Activated CD4-positive, alpha-beta memory T cell treated with anti-CD3 and anti-CD28 coated beads for 36 hours (primary cell): ENCODE results near the gene ABCC8. TPM values are rescaled to one million over a fixed set of nuclear protein-coding genes. Genes with fewer than 3 reads are reported as not detected.

ENCODE experiments used
- CTCF ChIA-PET: fragments of 350-600 bp; sonication (Branson Sonifier 250); formaldehyde crosslinking; loops from one replicate; lab custom pipeline; 2021; ENCODE audit warnings: antibody characterized with exemption, inconsistent platforms; lab: Charles Lee
- POLR2A ChIA-PET: fragments of 350-600 bp; sonication (Branson Sonifier 250); formaldehyde crosslinking; loops from one replicate; lab custom pipeline; 2021; ENCODE audit warnings: antibody characterized with exemption; lab: Charles Lee
- DNase-seq: peaks from one replicate; pipeline ENCODE4 v3.0.0-alpha.2; 2020
- H3K27ac Mint-ChIP-seq: one replicate; pipeline ENCODE4 v1.8.0; 2021; ENCODE audit warnings: mixed read lengths
- H3K27me3 Mint-ChIP-seq: one replicate; pipeline ENCODE4 v1.8.0; 2021; ENCODE audit warnings: mixed read lengths
- H3K36me3 Mint-ChIP-seq: one replicate; pipeline ENCODE4 v1.8.0; 2021; ENCODE audit warnings: mixed read lengths
- H3K4me1 Mint-ChIP-seq: one replicate; pipeline ENCODE4 v1.8.0; 2021; ENCODE audit warnings: low read depth, mixed read lengths
- H3K4me3 Mint-ChIP-seq: one replicate; pipeline ENCODE4 v1.8.0; 2021; ENCODE audit warnings: mild to moderate bottlenecking, mixed read lengths
- H3K9me3 Mint-ChIP-seq: one replicate; pipeline ENCODE4 v1.8.0; 2021; ENCODE audit warnings: mixed read lengths
- intact Hi-C: fragments of 100-400 bp; cut with micrococcal nuclease; formaldehyde crosslinking; loops from one replicate; pipeline ENCODE4 v1.15.1; 2023
- total RNA-seq, 2 experiments: library from RNA; stranded (reverse); gene quantifications; one replicate each; pipeline ENCODE4 v1.2.3, GENCODE V29; 2021

ABCC8 gene
- total RNA-seq, 2 experiments from 2014 or later, result not detected

DNA sequence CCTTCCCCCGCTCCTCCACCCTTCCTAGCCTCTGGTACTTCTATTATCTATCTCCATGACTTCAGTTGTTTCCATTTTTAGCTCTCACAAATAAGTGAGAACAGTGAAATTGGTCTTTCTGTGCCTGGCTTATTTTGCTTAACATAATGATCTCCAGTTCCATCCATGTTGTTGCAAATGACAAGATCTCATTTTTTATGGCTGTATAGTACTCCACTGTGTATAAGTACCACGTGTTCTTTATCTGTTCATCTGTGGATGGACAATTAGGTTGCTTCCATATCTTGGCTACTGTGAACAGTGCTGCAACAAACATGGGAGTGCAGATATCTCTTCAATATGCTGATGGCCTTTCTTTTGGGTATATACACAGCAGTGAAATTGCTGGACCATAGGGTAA, 6.9 kb upstream of the ABCC8 start:
- Mint-ChIP-seq H3K9me3 (peaks cover 4% of the 10 kb centered on the region), H3K27ac (no peak overlapping the region), H3K27me3 (peaks cover 11% of the 10 kb centered on the region), H3K4me3 (no peak overlapping the region), H3K4me1 (no peaks in the 10 kb centered on the region), H3K36me3 (no peaks in the 10 kb centered on the region)
- ChIA-PET CTCF (no interaction called here), POLR2A (no interaction called here)
- intact Hi-C loops, result no loop called here
- no peak for DNase-seq

- H3K4me3 Mint-ChIP-seq, result no peak overlapping the region
- intact Hi-C loops, result no loop called here
- H3K9me3 Mint-ChIP-seq, result peaks cover 4% of the 10 kb centered on the region
- no peak overlapping the region for H3K27ac Mint-ChIP-seq
- peaks cover 21% of the 10 kb centered on the region for H3K27me3 Mint-ChIP-seq
- POLR2A ChIA-PET, result no interaction called here
- peaks cover 2% of the 10 kb centered on the region for H3K4me1 Mint-ChIP-seq
- CTCF ChIA-PET, result interaction anchor here (1.4 kb wide), 1 partner anchor 98 kb away, joined by 4 read pairs; no protein-coding TSS in a partner anchor
- no peak for DNase-seq
- H3K36me3 Mint-ChIP-seq, result no peaks in the 10 kb centered on the region
These were observed 5.3 kb upstream of the ABCC8 start for GRCh38 chr11:17481905-17482304.

GRCh38 chr11:17479284-17480214, 2.9 kb upstream of the ABCC8 start:
- Mint-ChIP-seq H3K9me3 (peaks cover 4% of the 10 kb centered on the region), H3K36me3 (no peaks in the 10 kb centered on the region)
- CTCF ChIA-PET, result no interaction called here

DNA sequence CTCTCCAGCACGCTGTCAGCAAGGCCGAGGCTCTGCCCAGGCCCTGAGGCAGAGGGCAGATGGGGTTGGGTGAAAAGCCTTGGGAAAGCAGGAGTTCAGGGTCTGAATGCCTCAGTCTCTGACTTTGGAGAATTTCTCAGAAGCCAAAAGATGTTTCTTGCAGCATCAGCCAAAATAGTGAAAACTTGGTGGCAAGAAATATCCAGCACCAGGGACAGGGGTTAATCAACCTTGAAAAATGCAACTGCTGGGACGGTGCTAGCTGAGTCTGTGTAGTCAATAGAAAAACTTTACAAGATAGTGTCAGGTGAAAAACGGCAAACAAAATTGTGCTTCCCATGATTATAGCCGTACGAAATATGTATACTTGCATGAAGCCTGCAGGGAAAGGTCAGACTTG, 1.4 kb upstream of the ABCC8 start:
- Mint-ChIP-seq H3K27ac (no peak overlapping the region), H3K27me3 (peaks cover 46% of the 10 kb centered on the region), H3K9me3 (no peaks in the 10 kb centered on the region), H3K36me3 (no peaks in the 10 kb centered on the region), H3K4me3 (no peak overlapping the region), H3K4me1 (peaks cover 6% of the 10 kb centered on the region)
- POLR2A ChIA-PET, result no interaction called here
- intact Hi-C loops, result no loop called here
- DNase-seq, result no peak
- CTCF ChIA-PET, result no interaction called here

More at GRCh38 chr11:17479284-17480214, 2.9 kb upstream of the ABCC8 start:
- Mint-ChIP-seq H3K27me3 (peaks cover 35% of the 10 kb centered on the region), H3K27ac (no peak overlapping the region), H3K4me1 (peaks cover 6% of the 10 kb centered on the region), H3K4me3 (no peak overlapping the region)
- POLR2A ChIA-PET, result no interaction called here
- no peak for DNase-seq
- intact Hi-C loops, result no loop called here

DNA sequence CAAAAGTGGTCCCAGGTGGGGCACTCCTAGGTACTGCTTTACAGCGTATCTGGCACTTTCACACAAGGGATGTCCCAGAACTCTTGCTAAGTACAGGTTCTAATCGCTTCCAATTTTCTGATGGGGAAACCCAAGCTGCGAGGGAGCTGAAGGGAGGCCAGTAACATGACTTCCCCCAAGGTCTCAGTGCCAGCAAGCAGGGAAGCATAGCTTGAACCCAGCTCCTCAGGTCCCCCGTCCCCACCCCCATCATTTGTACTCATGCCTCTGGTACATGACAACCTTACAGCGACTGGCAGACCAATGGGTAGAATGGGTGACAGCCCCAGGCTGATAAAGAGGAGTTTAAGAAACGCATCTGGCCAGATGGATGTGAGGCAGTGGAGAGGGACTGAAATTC, 716 bp upstream of the ABCC8 start:
- Mint-ChIP-seq H3K4me1 (peaks cover 6% of the 10 kb centered on the region), H3K36me3 (no peaks in the 10 kb centered on the region), H3K4me3 (no peak overlapping the region), H3K9me3 (no peaks in the 10 kb centered on the region), H3K27ac (no peak overlapping the region), H3K27me3 (peaks cover 49% of the 10 kb centered on the region)
- CTCF ChIA-PET, result no interaction called here
- no peak for DNase-seq
- POLR2A ChIA-PET, result no interaction called here
- intact Hi-C loops, result no loop called here

DNA sequence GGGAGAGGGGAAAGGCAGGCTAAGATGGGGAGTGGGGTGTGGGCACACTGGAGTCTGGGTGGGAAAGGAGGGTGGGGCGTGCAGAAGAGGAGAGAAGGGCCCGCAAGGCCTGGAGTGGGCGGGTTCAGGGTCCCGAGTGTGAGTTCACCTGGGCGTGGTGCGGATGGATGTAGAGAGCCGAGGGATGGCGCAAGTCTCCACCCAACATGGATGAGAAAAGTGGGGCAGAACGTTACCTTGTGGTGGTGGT, 364 bp upstream of the ABCC8 start:
- H3K27ac Mint-ChIP-seq, result no peak overlapping the region
- H3K9me3 Mint-ChIP-seq, result no peaks in the 10 kb centered on the region
- ChIA-PET POLR2A (no interaction called here), CTCF (no interaction called here)
- peaks cover 6% of the 10 kb centered on the region for H3K4me1 Mint-ChIP-seq
- peaks cover 49% of the 10 kb centered on the region for H3K27me3 Mint-ChIP-seq
- no peak overlapping the region for H3K4me3 Mint-ChIP-seq
- intact Hi-C loops, result no loop called here
- no peak for DNase-seq
- H3K36me3 Mint-ChIP-seq, result no peaks in the 10 kb centered on the region

- no peak overlapping the region for H3K27ac Mint-ChIP-seq
- H3K9me3 Mint-ChIP-seq, result no peaks in the 10 kb centered on the region
- CTCF ChIA-PET, result interaction anchor here (1.2 to 1.3 kb wide), 2 partner anchors 52 to 92 kb away, joined by 3 read pairs; no protein-coding TSS in a partner anchor
- H3K4me3 Mint-ChIP-seq, result no peak overlapping the region
- intact Hi-C loops, result no loop called here
- no peaks in the 10 kb centered on the region for H3K36me3 Mint-ChIP-seq
- POLR2A ChIA-PET, result no interaction called here
- H3K4me1 Mint-ChIP-seq, result peaks cover 6% of the 10 kb centered on the region
- DNase-seq, result no peak
- H3K27me3 Mint-ChIP-seq, result peaks cover 50% of the 10 kb centered on the region
These were observed 854 bp downstream of the ABCC8 start for GRCh38 chr11:17475666-17476316.

DNA sequence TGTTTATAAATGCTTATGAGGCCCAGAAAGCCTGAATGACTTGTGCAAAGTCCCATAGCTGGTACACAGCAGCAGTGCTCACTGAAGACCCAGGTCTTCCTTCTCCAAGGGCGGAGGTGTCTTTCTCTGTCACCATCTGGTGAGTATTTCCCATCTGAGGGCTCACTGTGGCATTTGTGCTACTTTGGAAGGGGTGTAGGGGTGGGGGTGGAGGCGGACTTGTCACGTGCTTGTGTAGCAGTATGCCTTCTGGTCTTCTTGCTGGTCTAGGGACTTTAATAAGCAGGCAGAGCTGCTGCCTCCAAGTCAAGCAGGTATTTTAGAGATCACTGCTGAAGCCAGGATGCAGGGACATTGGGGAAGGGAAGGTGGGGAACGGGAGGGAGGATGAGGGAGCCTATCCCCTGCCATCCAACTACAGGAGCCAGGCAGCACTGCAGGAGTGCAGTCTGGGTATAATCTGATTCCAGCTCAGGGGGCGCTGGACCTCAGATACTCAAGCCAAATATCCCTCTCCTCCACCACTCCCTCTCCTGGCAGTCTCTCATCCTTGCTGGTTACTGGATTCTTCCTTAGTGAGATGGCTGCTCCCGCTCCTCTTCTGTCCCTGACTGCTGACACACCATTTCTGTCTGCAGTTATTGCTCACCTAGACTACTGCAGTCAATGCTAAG, 3.4 kb downstream of the ABCC8 start:
- H3K4me3 Mint-ChIP-seq, result no peak overlapping the region
- peaks cover 6% of the 10 kb centered on the region for H3K4me1 Mint-ChIP-seq
- ChIA-PET CTCF (interaction anchor here (0.9 kb wide), 1 partner anchor 89 kb away, joined by 4 read pairs; no protein-coding TSS in a partner anchor), POLR2A (no interaction called here)
- no peaks in the 10 kb centered on the region for H3K9me3 Mint-ChIP-seq
- DNase-seq, result no peak
- intact Hi-C loops, result no loop called here
- H3K27me3 Mint-ChIP-seq, result peaks cover 43% of the 10 kb centered on the region
- no peaks in the 10 kb centered on the region for H3K36me3 Mint-ChIP-seq
- no peak overlapping the region for H3K27ac Mint-ChIP-seq

GRCh38 chr11:17472467-17472866, 4.2 kb downstream of the ABCC8 start:
- peaks cover 38% of the 10 kb centered on the region for H3K27me3 Mint-ChIP-seq

GRCh38 chr11:17471501-17471900, 5.1 kb downstream of the ABCC8 start:
- Mint-ChIP-seq H3K4me3 (no peak overlapping the region), H3K36me3 (no peaks in the 10 kb centered on the region), H3K4me1 (peaks cover 4% of the 10 kb centered on the region), H3K9me3 (no peaks in the 10 kb centered on the region), H3K27ac (no peak overlapping the region), H3K27me3 (peaks cover 32% of the 10 kb centered on the region)
- intact Hi-C loops, result no loop called here
- no peak for DNase-seq
- ChIA-PET POLR2A (no interaction called here), CTCF (no interaction called here)

More at GRCh38 chr11:17472467-17472866, 4.2 kb downstream of the ABCC8 start:
- ChIA-PET POLR2A (no interaction called here), CTCF (interaction anchor here (0.9 kb wide), 1 partner anchor 88 kb away, joined by 4 read pairs; no protein-coding TSS in a partner anchor)
- intact Hi-C loops, result no loop called here
- Mint-ChIP-seq H3K4me1 (peaks cover 6% of the 10 kb centered on the region), H3K27ac (no peak overlapping the region), H3K4me3 (no peak overlapping the region), H3K36me3 (no peaks in the 10 kb centered on the region), H3K9me3 (no peaks in the 10 kb centered on the region)
- no peak for DNase-seq

DNA sequence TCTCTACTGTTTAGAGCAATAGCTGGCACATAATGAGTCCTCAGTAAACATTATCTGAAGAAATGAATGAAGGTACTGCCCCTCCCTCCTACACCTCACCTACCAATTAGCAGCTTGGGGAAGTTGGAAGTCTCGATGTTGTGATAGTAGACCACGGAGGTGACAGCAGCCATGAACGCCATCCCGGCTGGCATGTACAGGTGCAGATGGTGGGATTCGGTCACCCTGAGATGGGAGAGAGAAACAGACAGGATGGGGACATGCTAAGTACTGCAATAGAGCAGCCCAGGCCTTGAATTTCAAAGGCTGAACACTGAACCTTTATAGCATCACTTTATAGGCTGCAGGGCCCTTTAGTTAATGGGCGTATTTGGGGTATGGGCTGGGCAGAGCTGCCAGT, 6.6 kb downstream of the ABCC8 start:
- no peaks in the 10 kb centered on the region for H3K4me1 Mint-ChIP-seq
- H3K4me3 Mint-ChIP-seq, result no peak overlapping the region
- no peaks in the 10 kb centered on the region for H3K36me3 Mint-ChIP-seq
- no peaks in the 10 kb centered on the region for H3K9me3 Mint-ChIP-seq
- CTCF ChIA-PET, result no interaction called here
- no peak for DNase-seq
- POLR2A ChIA-PET, result no interaction called here
- peaks cover 21% of the 10 kb centered on the region for H3K27me3 Mint-ChIP-seq
- no peak overlapping the region for H3K27ac Mint-ChIP-seq
- intact Hi-C loops, result no loop called here

- H3K27me3 Mint-ChIP-seq, result peaks cover 6% of the 10 kb centered on the region
- POLR2A ChIA-PET, result no interaction called here
- CTCF ChIA-PET, result interaction anchor here (0.8 kb wide), 1 partner anchor 29 kb away, joined by 3 read pairs; no protein-coding TSS in a partner anchor
- no peaks in the 10 kb centered on the region for H3K36me3 Mint-ChIP-seq
- H3K9me3 Mint-ChIP-seq, result no peaks in the 10 kb centered on the region
- intact Hi-C loops, result no loop called here
- no peak overlapping the region for H3K27ac Mint-ChIP-seq
- no peak overlapping the region for H3K4me3 Mint-ChIP-seq
- no peaks in the 10 kb centered on the region for H3K4me1 Mint-ChIP-seq
- DNase-seq, result no peak
These were observed 8.5 kb downstream of the ABCC8 start for GRCh38 chr11:17468122-17468521.
